ENCODE measurements around the gene CDCA4.

The CDCA4 gene

DNA sequence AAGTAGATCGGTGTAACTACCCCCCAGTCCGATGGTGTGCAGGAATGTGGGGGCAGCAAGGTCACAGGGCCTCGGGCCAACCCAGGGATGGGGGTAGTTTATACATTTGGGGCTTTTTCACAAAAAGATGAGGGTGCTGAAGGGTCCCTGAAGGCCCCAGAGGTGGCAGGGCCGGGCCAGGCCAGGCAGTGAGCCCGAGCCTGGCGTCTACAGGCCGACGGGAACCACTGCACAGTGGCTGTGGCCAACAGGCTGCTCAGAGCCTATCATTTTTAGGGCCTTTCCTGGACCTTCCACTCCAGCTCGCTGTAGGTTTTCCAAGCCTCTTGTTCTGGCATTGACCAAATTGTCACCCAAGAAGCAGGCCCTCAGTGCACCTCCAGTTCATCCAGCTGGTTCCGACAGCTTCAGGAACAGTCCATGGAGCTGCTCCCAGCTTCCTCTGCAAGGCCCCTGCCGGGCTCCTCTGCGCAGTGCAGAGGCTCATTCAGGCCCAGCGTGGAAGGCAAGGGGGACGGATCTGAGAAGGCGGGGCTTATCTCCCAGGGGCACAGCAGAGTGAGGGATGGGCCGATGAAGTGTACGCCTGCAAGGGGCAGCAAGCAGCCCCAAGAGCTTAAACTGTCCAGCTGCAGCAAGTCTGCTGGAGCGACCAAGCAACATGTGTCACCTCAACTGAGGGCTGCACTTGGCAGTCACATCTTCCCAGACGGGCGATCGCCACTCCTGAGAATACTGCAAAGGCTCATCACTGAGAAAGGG, 13.9 kb downstream of the CDCA4 start:
- DNase-seq = no peak
- no peak overlapping the region for H2BK5ac ChIP-seq (ENCODE audit: low read length)
- no peak overlapping the region for H4K5ac ChIP-seq (ENCODE audit: low read length)
- no peak overlapping the region for H3K4me3 ChIP-seq (ENCODE audit: low read length)
- no peaks in the 10 kb centered on the region for H3K4me1 ChIP-seq (ENCODE audit: control insufficient read depth, low read depth, low read length)
- H3K56ac ChIP-seq (ENCODE audit: low read length) = no peak overlapping the region
- H3K4me2 ChIP-seq (ENCODE audit: low read length) = no peak overlapping the region
- no peak overlapping the region for H2BK15ac ChIP-seq (replicated peaks; ENCODE audit: low read depth)
- no peak overlapping the region for H3K27ac ChIP-seq (ENCODE audit: low read depth, low read length)
- no peak overlapping the region for H4K8ac ChIP-seq (ENCODE audit: low read depth, low read length)
- no peaks in the 10 kb centered on the region for H3K27me3 ChIP-seq (ENCODE audit: insufficient read depth, low read length, poor library complexity)
- H2AK5ac ChIP-seq (ENCODE audit: low read length) = no peak overlapping the region
- H3K9ac ChIP-seq (ENCODE audit: low read length) = no peak overlapping the region
- no peak overlapping the region for H3K23ac ChIP-seq (ENCODE audit: low read length)
- H3K79me2 ChIP-seq (ENCODE audit: control insufficient read depth, insufficient read depth, low read length) = peaks cover 16% of the 10 kb centered on the region
- no peak overlapping the region for H2BK120ac ChIP-seq (ENCODE audit: low read depth, low read length)
- WGBS (ENCODE audit: extremely low coverage, insufficient coverage, low lambda C conversion rate) = no CpG with 5 or more reads among the region's 21 CpGs
- H3K79me1 ChIP-seq (ENCODE audit: low read length) = peaks cover 17% of the 10 kb centered on the region
- no peak overlapping the region for H3K4ac ChIP-seq (ENCODE audit: low read depth, low read length)
- peaks cover 21% of the 10 kb centered on the region for H3K36me3 ChIP-seq (ENCODE audit: control insufficient read depth, insufficient read depth, low read length)
- no peak overlapping the region for H3K18ac ChIP-seq (ENCODE audit: low read length)

DNA sequence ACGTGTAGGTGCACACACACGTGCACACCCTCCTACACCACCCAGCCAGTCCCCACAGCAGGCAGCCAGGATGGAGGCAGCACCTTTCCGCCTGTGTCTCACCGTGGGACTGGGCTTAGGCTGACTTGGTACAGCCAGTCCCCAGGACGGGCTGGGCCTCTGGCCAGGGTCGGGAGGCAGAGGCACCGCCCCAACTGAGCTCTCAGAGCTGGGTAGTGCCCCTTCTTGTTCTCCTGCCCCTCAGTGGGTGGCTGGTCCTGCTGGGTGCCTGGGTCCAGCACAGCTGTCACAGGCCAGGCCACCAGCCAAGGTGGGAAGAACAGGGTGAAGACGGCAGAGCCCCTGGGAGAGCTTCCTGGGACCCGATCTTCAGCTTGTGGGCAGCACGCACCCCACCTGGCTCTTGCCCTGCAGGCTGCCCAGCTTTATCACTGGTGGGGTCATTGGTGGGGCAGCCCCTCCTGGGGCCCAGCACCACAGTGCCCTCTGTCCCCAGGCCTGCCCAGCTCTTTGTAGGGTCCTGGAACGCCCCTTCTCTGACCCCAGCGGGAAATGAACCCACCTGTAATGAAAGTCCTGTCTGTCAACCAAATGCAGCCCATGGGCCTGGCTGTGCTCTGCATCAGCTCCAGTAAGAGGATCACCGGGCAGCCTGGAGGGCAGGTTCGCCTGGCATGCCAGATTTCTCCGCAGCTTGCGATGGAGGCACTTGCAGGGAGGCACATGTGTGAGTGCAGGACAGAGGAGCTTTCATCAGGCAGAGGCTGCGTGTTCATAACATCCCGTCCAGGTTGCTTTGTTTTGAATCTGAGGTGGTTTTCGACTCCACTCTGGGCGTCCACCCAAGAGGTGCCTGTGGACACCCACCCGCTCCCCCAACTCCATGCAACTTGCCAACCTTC, 14.7 kb downstream of the CDCA4 start:
- Histone ChIP-seq H3K79me1 (ENCODE audit: low read length) (peaks cover 12% of the 10 kb centered on the region), H3K18ac (ENCODE audit: low read length) (no peak overlapping the region), H3K36me3 (ENCODE audit: control insufficient read depth, insufficient read depth, low read length) (peaks cover 18% of the 10 kb centered on the region), H3K27me3 (ENCODE audit: insufficient read depth, low read length, poor library complexity) (no peaks in the 10 kb centered on the region), H2BK15ac (replicated peaks; ENCODE audit: low read depth) (no peak overlapping the region), H3K79me2 (ENCODE audit: control insufficient read depth, insufficient read depth, low read length) (peaks cover 9% of the 10 kb centered on the region), H3K4me3 (ENCODE audit: low read length) (no peak overlapping the region), H4K5ac (ENCODE audit: low read length) (no peak overlapping the region), H4K8ac (ENCODE audit: low read depth, low read length) (no peak overlapping the region), H3K4ac (ENCODE audit: low read depth, low read length) (no peak overlapping the region), H3K9ac (ENCODE audit: low read length) (no peak overlapping the region), H3K4me1 (ENCODE audit: control insufficient read depth, low read depth, low read length) (no peaks in the 10 kb centered on the region), H2BK5ac (ENCODE audit: low read length) (no peak overlapping the region), H3K27ac (ENCODE audit: low read depth, low read length) (no peak overlapping the region), H3K56ac (ENCODE audit: low read length) (no peak overlapping the region), H3K23ac (ENCODE audit: low read length) (no peak overlapping the region), H3K4me2 (ENCODE audit: low read length) (no peak overlapping the region), H2BK120ac (ENCODE audit: low read depth, low read length) (no peak overlapping the region), H2AK5ac (ENCODE audit: low read length) (no peak overlapping the region)
- WGBS (ENCODE audit: extremely low coverage, insufficient coverage, low lambda C conversion rate) = no CpG with 5 or more reads among the region's 21 CpGs
- DNase-seq = no peak

- H3K27me3 ChIP-seq (ENCODE audit: insufficient read depth, low read length, poor library complexity) = no peaks in the 10 kb centered on the region
- no peak overlapping the region for H2BK5ac ChIP-seq (ENCODE audit: low read length)
- no peaks in the 10 kb centered on the region for H3K4me1 ChIP-seq (ENCODE audit: control insufficient read depth, low read depth, low read length)
- no peak overlapping the region for H3K4me2 ChIP-seq (ENCODE audit: low read length)
- no peak overlapping the region for H3K27ac ChIP-seq (ENCODE audit: low read depth, low read length)
- H3K56ac ChIP-seq (ENCODE audit: low read length) = no peak overlapping the region
- H3K4ac ChIP-seq (ENCODE audit: low read depth, low read length) = no peak overlapping the region
- no peak overlapping the region for H3K4me3 ChIP-seq (ENCODE audit: low read length)
- no peak overlapping the region for H3K23ac ChIP-seq (ENCODE audit: low read length)
- peaks cover 12% of the 10 kb centered on the region for H3K79me1 ChIP-seq (ENCODE audit: low read length)
- no peak overlapping the region for H3K18ac ChIP-seq (ENCODE audit: low read length)
- H4K8ac ChIP-seq (ENCODE audit: low read depth, low read length) = no peak overlapping the region
- no peak overlapping the region for H2BK15ac ChIP-seq (replicated peaks; ENCODE audit: low read depth)
- H2AK5ac ChIP-seq (ENCODE audit: low read length) = no peak overlapping the region
- no peak overlapping the region for H3K9ac ChIP-seq (ENCODE audit: low read length)
- H3K79me2 ChIP-seq (ENCODE audit: control insufficient read depth, insufficient read depth, low read length) = peaks cover 4% of the 10 kb centered on the region
- no peak overlapping the region for H2BK120ac ChIP-seq (ENCODE audit: low read depth, low read length)
- WGBS (ENCODE audit: extremely low coverage, insufficient coverage, low lambda C conversion rate) = no CpG with 5 or more reads among the region's 20 CpGs
- H4K5ac ChIP-seq (ENCODE audit: low read length) = no peak overlapping the region
- peaks cover 15% of the 10 kb centered on the region for H3K36me3 ChIP-seq (ENCODE audit: control insufficient read depth, insufficient read depth, low read length)
- DNase-seq = no peak
Observed at GRCh38 chr14:105005329-105005928, 15.5 kb downstream of the CDCA4 start.

DNA sequence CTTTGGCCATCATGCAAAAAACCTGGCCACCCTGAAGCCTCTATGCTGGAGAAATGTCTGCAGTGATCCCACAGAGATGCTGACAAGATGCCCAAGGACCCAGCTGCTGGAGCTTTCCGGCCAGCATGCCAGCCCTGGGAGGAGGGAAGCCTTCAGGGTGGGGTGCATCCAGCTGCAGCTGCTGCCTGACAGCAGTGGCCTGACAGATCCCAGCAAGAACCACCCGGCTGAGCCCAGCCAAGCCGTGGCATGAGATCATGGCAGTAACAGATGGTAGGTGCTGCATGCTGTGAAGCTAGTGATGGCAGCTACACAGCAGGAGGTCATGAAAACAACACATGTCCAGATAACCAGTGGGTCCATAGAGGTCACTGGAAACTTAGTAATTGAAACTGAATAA, 21.5 kb downstream of the CDCA4 start:
- Histone ChIP-seq H3K36me3 (ENCODE audit: control insufficient read depth, insufficient read depth, low read length) (no peaks in the 10 kb centered on the region), H3K4me1 (ENCODE audit: control insufficient read depth, low read depth, low read length) (no peaks in the 10 kb centered on the region), H3K27ac (ENCODE audit: low read depth, low read length) (no peak overlapping the region), H3K79me2 (ENCODE audit: control insufficient read depth, insufficient read depth, low read length) (no peaks in the 10 kb centered on the region), H4K5ac (ENCODE audit: low read length) (no peak overlapping the region), H2BK120ac (ENCODE audit: low read depth, low read length) (no peak overlapping the region), H3K18ac (ENCODE audit: low read length) (no peak overlapping the region), H3K23ac (ENCODE audit: low read length) (no peak overlapping the region), H3K79me1 (ENCODE audit: low read length) (no peaks in the 10 kb centered on the region), H2BK5ac (ENCODE audit: low read length) (no peak overlapping the region), H3K9ac (ENCODE audit: low read length) (no peak overlapping the region), H2BK15ac (replicated peaks; ENCODE audit: low read depth) (no peak overlapping the region), H3K4me2 (ENCODE audit: low read length) (no peak overlapping the region), H3K56ac (ENCODE audit: low read length) (no peak overlapping the region), H3K4ac (ENCODE audit: low read depth, low read length) (no peak overlapping the region), H3K4me3 (ENCODE audit: low read length) (no peak overlapping the region), H3K27me3 (ENCODE audit: insufficient read depth, low read length, poor library complexity) (no peaks in the 10 kb centered on the region), H4K8ac (ENCODE audit: low read depth, low read length) (no peak overlapping the region), H2AK5ac (ENCODE audit: low read length) (no peak overlapping the region)
- no peak for DNase-seq
- no CpG with 5 or more reads among the region's 3 CpGs for WGBS (ENCODE audit: extremely low coverage, insufficient coverage, low lambda C conversion rate)

- WGBS (ENCODE audit: extremely low coverage, insufficient coverage, low lambda C conversion rate) = no CpG with 5 or more reads among the region's 5 CpGs
Observed at GRCh38 chr14:104998801-104999200, 22.1 kb downstream of the CDCA4 start.

More at GRCh38 chr14:104998801-104999200, 22.1 kb downstream of the CDCA4 start:
- no peak overlapping the region for H3K4ac ChIP-seq (ENCODE audit: low read depth, low read length)
- H3K4me1 ChIP-seq (ENCODE audit: control insufficient read depth, low read depth, low read length) = no peaks in the 10 kb centered on the region
- H3K18ac ChIP-seq (ENCODE audit: low read length) = no peak overlapping the region
- H3K79me2 ChIP-seq (ENCODE audit: control insufficient read depth, insufficient read depth, low read length) = no peaks in the 10 kb centered on the region
- H3K27me3 ChIP-seq (ENCODE audit: insufficient read depth, low read length, poor library complexity) = no peaks in the 10 kb centered on the region
- H3K79me1 ChIP-seq (ENCODE audit: low read length) = no peaks in the 10 kb centered on the region
- H3K9ac ChIP-seq (ENCODE audit: low read length) = no peak overlapping the region
- H3K27ac ChIP-seq (ENCODE audit: low read depth, low read length) = no peak overlapping the region
- H2AK5ac ChIP-seq (ENCODE audit: low read length) = no peak overlapping the region
- no peak overlapping the region for H3K23ac ChIP-seq (ENCODE audit: low read length)
- H3K36me3 ChIP-seq (ENCODE audit: control insufficient read depth, insufficient read depth, low read length) = no peaks in the 10 kb centered on the region
- no peak overlapping the region for H2BK120ac ChIP-seq (ENCODE audit: low read depth, low read length)
- no peak overlapping the region for H4K8ac ChIP-seq (ENCODE audit: low read depth, low read length)
- no peak overlapping the region for H2BK5ac ChIP-seq (ENCODE audit: low read length)
- DNase-seq = no peak
- no peak overlapping the region for H2BK15ac ChIP-seq (replicated peaks; ENCODE audit: low read depth)
- no peak overlapping the region for H3K4me2 ChIP-seq (ENCODE audit: low read length)
- no peak overlapping the region for H3K56ac ChIP-seq (ENCODE audit: low read length)
- H3K4me3 ChIP-seq (ENCODE audit: low read length) = no peak overlapping the region
- H4K5ac ChIP-seq (ENCODE audit: low read length) = no peak overlapping the region
